Urinary bladder (tissue), 4 donors: ENCODE data around the gene PRDM16. TPM values are rescaled to one million over a fixed set of nuclear protein-coding genes. Genes with fewer than 3 reads are reported as not detected.
A peak's percentile ranks its signal among the peaks of the same experiment; 100 is the strongest.

ENCODE experiments used
- DNase-seq: peaks from one replicate; pipeline ENCODE4 v3.0.0-alpha.2; 2015; ENCODE audit errors: extremely low spot score
- H3K27ac ChIP-seq: one replicate; pipeline ENCODE4 v1.5.1; 2013; ENCODE audit warnings: low read depth, mild to moderate bottlenecking, moderate library complexity
- H3K36me3 ChIP-seq: one replicate; pipeline ENCODE4 v1.6.1; 2013; ENCODE audit warnings: mild to moderate bottlenecking, moderate library complexity; ENCODE audit not compliant: insufficient read depth
- H3K4me1 ChIP-seq: one replicate; pipeline ENCODE4 v1.6.1; 2013; ENCODE audit warnings: mild to moderate bottlenecking, moderate library complexity; ENCODE audit not compliant: insufficient read depth
- H3K4me3 ChIP-seq: one replicate; pipeline ENCODE4 v1.5.1; 2013; ENCODE audit warnings: low read depth, low read length
- WGBS: extraction: QIAGEN DNeasy Blood & Tissue Kit; methylation state at CpG from one replicate; pipeline ENCODE4 v1.1.7; 2013; 5-methylcytosine and 5-hydroxymethylcytosine counted together
- polyA plus RNA-seq: library from polyadenylated mRNA; stranded (reverse); fragments of 200-250 nt; gene quantifications from one replicate; pipeline ENCODE4 v1.2.3, GENCODE V29; 2013
- total RNA-seq: library from RNA; depleted of rRNA; stranded (reverse); fragments of >200 nt; gene quantifications from one replicate; pipeline ENCODE4 v1.2.3, GENCODE V29; 2014
- donor health status: healthy with polysubstance abuse.
- donor health status: healthy.

PRDM16 gene
- total and polyA plus RNA-seq, 2 donors, result 2.8 to 3.7 TPM

GRCh38 chr1:3352299-3352951, 283.4 kb downstream of the PRDM16 start:
- WGBS, result 23% methylated on average over 30 of the region's 30 CpGs
- peak; percentile 80 for DNase-seq
- Histone ChIP-seq H3K27ac (peak overlapping the region; percentile 40), H3K36me3 (no peaks in the 10 kb centered on the region), H3K4me3 (no peak overlapping the region), H3K4me1 (no peaks in the 10 kb centered on the region)

- no peak for DNase-seq
- H3K4me1 ChIP-seq, result no peaks in the 10 kb centered on the region
- H3K36me3 ChIP-seq, result no peaks in the 10 kb centered on the region
- no peak overlapping the region for H3K27ac ChIP-seq
- 35% methylated on average over 13 of the region's 13 CpGs for WGBS
- no peak overlapping the region for H3K4me3 ChIP-seq
Observed at GRCh38 chr1:3352952-3353331, 283.9 kb downstream of the PRDM16 start.

GRCh38 chr1:3353876-3354275, 284.9 kb downstream of the PRDM16 start:
- Histone ChIP-seq H3K4me1 (no peaks in the 10 kb centered on the region), H3K36me3 (no peaks in the 10 kb centered on the region), H3K27ac (no peak overlapping the region), H3K4me3 (no peak overlapping the region)
- 89% methylated on average over 8 of the region's 8 CpGs for WGBS
- DNase-seq, result no peak

- DNase-seq, result no peak
- 92% methylated on average over 8 of the region's 8 CpGs for WGBS
- no peaks in the 10 kb centered on the region for H3K4me1 ChIP-seq
Observed at GRCh38 chr1:3355089-3355488, 286.1 kb downstream of the PRDM16 start.

GRCh38 chr1:3355894-3356826, 287.2 kb downstream of the PRDM16 start:
- no peaks in the 10 kb centered on the region for H3K4me1 ChIP-seq
- no peak overlapping the region for H3K4me3 ChIP-seq
- H3K27ac ChIP-seq, result no peak overlapping the region
- no peaks in the 10 kb centered on the region for H3K36me3 ChIP-seq
- DNase-seq, result no peak
- WGBS, result 77% methylated on average over 37 of the region's 37 CpGs

More at GRCh38 chr1:3355089-3355488, 286.1 kb downstream of the PRDM16 start:
- Histone ChIP-seq H3K36me3 (no peaks in the 10 kb centered on the region), H3K4me3 (no peak overlapping the region), H3K27ac (no peak overlapping the region)

GRCh38 chr1:3356827-3357460, 287.9 kb downstream of the PRDM16 start:
- Histone ChIP-seq H3K4me3 (no peak overlapping the region), H3K27ac (no peak overlapping the region), H3K4me1 (no peaks in the 10 kb centered on the region), H3K36me3 (no peaks in the 10 kb centered on the region)
- 66% methylated on average over 21 of the region's 21 CpGs for WGBS
- no peak for DNase-seq

- Histone ChIP-seq H3K4me3 (no peak overlapping the region), H3K36me3 (no peaks in the 10 kb centered on the region), H3K4me1 (no peaks in the 10 kb centered on the region), H3K27ac (no peak overlapping the region)
- WGBS, result 72% methylated on average over 25 of the region's 25 CpGs
- no peak for DNase-seq
Observed at GRCh38 chr1:3357526-3358297, 288.7 kb downstream of the PRDM16 start.

- H3K4me1 ChIP-seq, result no peaks in the 10 kb centered on the region
- H3K4me3 ChIP-seq, result no peak overlapping the region
- DNase-seq, result no peak
- WGBS, result 33% methylated on average over 10 of the region's 10 CpGs
- H3K27ac ChIP-seq, result no peak overlapping the region
- no peaks in the 10 kb centered on the region for H3K36me3 ChIP-seq
Observed at GRCh38 chr1:3359351-3359750, 290.3 kb downstream of the PRDM16 start.

- WGBS, result 40% methylated on average over 31 of the region's 31 CpGs
- H3K4me3 ChIP-seq, result no peak overlapping the region
- no peak for DNase-seq
- H3K36me3 ChIP-seq, result no peaks in the 10 kb centered on the region
- no peaks in the 10 kb centered on the region for H3K4me1 ChIP-seq
- H3K27ac ChIP-seq, result no peak overlapping the region
Observed at GRCh38 chr1:3359756-3360440, 290.9 kb downstream of the PRDM16 start.

GRCh38 chr1:3360646-3361257, 291.7 kb downstream of the PRDM16 start:
- no peak overlapping the region for H3K27ac ChIP-seq
- 71% methylated on average over 32 of the region's 32 CpGs for WGBS
- no peak overlapping the region for H3K4me3 ChIP-seq
- no peak for DNase-seq
- no peaks in the 10 kb centered on the region for H3K4me1 ChIP-seq
- H3K36me3 ChIP-seq, result no peaks in the 10 kb centered on the region

- Histone ChIP-seq H3K27ac (no peak overlapping the region), H3K4me3 (no peak overlapping the region), H3K4me1 (peaks cover 2% of the 10 kb centered on the region), H3K36me3 (no peaks in the 10 kb centered on the region)
- DNase-seq, result no peak
- 68% methylated on average over 11 of the region's 11 CpGs for WGBS
Observed at GRCh38 chr1:3363023-3363422, 294.0 kb downstream of the PRDM16 start.

GRCh38 chr1:3363756-3364155, 294.8 kb downstream of the PRDM16 start:
- no peak overlapping the region for H3K27ac ChIP-seq
- DNase-seq, result no peak

More at GRCh38 chr1:3363756-3364155, 294.8 kb downstream of the PRDM16 start:
- H3K4me3 ChIP-seq, result no peak overlapping the region
- WGBS, result 87% methylated on average over 16 of the region's 16 CpGs
- peaks cover 2% of the 10 kb centered on the region for H3K4me1 ChIP-seq
- H3K36me3 ChIP-seq, result no peaks in the 10 kb centered on the region
